H1 (cell line): ENCODE measurements around the gene SMTNL1.

Experiments
- BACH1 ChIP-seq: IDR thresholded peaks from 2 replicates; pipeline ENCODE4 v1.6.1; 2012; ENCODE audit warnings: low read length, improper control_type of control experiment
- CTCF ChIP-seq, 3 experiments: IDR thresholded peaks; 1 replicate in 2 of 3; 2 replicates in 1 of 3; pipeline versions ENCODE4 v1.5.1 to v1.6.1; 2011; ENCODE audit warnings: low read length in 3 of 3, mild to moderate bottlenecking in 3 of 3, inconsistent platforms in 2 of 3, low read depth in 1 of 3, moderate library complexity in 1 of 3; ENCODE audit not compliant: insufficient read depth in 1 of 3; ENCODE audit errors: control extremely low read depth in 1 of 3
- EP300 ChIP-seq, 2 experiments: IDR thresholded peaks; 1 replicate in 1 of 2; 2 replicates in 1 of 2; pipeline ENCODE4 v1.6.1; 2011 to 2012; ENCODE audit warnings: low read depth in 2 of 2, low read length in 2 of 2, mild to moderate bottlenecking in 2 of 2, borderline replicate concordance in 1 of 2, inconsistent platforms in 1 of 2, moderate library complexity in 1 of 2
- EZH2 ChIP-seq: fragments of 200-600 bp; sonication (generic); IDR thresholded peaks from 2 replicates; pipeline ENCODE4 v1.7.1; 2012; ENCODE audit warnings: low read depth, mild to moderate bottlenecking, moderate library complexity, low read length, inconsistent platforms; ENCODE audit not compliant: severe bottlenecking
- GTF2F1 ChIP-seq: IDR thresholded peaks from 2 replicates; pipeline ENCODE4 v1.6.1; 2012; ENCODE audit warnings: low read depth, low read length, improper control_type of control experiment, borderline replicate concordance
- POLR2AphosphoS5 ChIP-seq: IDR thresholded peaks from 2 replicates; pipeline ENCODE4 v1.6.1; 2011; ENCODE audit warnings: low read depth, low read length
- TAF1 ChIP-seq: IDR thresholded peaks from 2 replicates; pipeline ENCODE4 v1.6.1; 2011; ENCODE audit warnings: mild to moderate bottlenecking, low read depth, low read length
- TAF7 ChIP-seq: optimal IDR thresholded peaks from 2 replicates; pipeline ENCODE3; 2011; ENCODE audit warnings: low read depth, mild to moderate bottlenecking, inconsistent platforms, low read length, moderate library complexity, borderline replicate concordance
- ZNF274 ChIP-seq: IDR thresholded peaks from 2 replicates; pipeline ENCODE4 v1.7.0; 2012; ENCODE audit warnings: low read length, borderline replicate concordance; ENCODE audit errors: extremely low read depth

GRCh38 chr11:57513911-57514537 lies 23.4 kb upstream of the SMTNL1 start:
- TF ChIP-seq EP300 (IDR thresholded peaks at IDR 0.05; ENCODE audit: borderline replicate concordance in 1 of 2, low read depth in 2 of 2, low read length in 2 of 2) (no peak), TAF7 (no peak), CTCF (IDR thresholded peaks at IDR 0.05; ENCODE audit: control extremely low read depth in 1 of 3, insufficient read depth in 1 of 3, low read depth in 1 of 3, low read length in 3 of 3) (no peak), EZH2 (no peak), TAF1 (no peak), BACH1 (no peak), POLR2AphosphoS5 (no peak), ZNF274 (no peak), GTF2F1 (no peak)
